SIG-M5 treated with dmso at 0.1 percent for 504 hours (cell line): ENCODE results near the gene NID1.
A peak's percentile ranks its signal among the peaks of the same experiment; 100 is the strongest.

Source experiments
- DNase-seq: peaks from one replicate; lab custom pipeline; 2025; ENCODE audit not compliant: unreplicated experiment; lab: John Stamatoyannopoulos, UW

The NID1 gene

DNA sequence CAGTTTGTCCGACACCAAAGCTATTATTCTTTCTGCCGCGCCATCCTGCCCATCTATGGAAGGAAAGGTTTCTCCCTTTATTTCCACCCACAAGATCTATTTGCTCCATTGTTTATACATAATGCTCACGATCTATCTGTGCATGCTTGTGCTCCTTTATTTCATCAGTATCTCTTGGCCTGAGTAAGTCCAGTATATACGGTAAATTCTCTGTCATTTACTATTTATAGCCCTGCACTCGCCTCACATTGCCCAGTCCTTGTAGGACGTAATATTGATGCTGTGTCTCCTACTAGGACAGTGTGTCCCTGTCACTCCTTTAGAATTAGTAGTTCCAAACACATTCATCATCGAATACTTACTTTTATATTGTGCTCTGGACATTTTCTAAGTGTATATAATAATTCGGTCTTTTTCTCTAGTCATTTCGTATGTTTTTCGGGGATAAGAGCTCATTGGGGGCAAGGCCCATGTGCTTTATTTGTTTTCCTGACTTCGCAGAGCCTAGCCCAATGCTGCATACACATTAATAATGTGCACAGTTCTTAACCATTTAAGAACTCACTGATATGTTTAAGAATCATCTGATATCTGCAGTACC is 3.1 kb upstream of the NID1 start:
- DNase-seq = no peak

DNA sequence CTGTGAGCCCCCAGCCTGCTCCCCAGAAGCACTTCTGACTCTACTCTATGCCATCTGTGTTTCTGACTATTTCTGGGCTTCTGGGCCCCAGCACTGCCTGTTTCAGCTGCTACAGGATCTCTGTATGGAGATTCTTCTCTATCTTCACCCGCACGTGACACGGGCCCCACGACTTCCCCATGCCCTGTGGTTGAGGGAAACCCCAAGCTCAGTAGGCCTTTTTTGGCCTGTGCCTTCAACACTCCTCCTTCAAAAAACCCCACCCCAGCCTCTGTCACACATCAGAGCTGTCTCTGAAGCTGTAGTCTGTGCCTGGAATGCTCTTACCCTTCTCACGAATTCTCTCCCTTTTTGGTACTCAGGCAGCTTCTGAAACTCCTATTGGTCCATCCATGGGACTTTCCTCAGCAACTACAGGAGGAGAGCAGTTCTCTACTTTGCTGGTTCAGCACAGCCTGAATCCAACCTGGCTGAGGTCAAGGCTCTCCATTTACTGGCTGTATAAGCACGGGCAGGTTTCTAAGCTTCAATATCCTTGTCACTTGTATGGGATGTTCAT is 2.0 kb upstream of the NID1 start:
- peak; percentile 94 for DNase-seq

DNA sequence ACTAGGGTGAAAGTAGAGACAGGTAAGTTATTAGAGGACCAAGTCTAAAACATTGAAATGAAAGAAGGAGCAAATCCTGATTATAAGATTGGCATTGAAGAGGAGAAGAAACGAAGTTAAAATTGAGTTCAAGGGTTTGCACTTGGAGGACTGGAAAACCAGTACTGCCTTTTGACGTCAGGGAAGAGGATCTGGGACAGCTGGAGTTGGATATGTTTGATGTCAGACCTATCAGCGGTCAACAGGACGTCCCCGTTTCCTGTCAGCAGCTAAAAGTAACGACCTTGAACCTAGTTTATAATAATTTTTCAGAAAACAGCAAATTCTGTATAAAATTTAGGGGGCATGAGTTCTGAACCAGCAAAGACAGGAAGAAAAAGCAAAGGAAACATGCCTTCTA is 1.2 kb upstream of the NID1 start:
- DNase-seq = no peak

DNA sequence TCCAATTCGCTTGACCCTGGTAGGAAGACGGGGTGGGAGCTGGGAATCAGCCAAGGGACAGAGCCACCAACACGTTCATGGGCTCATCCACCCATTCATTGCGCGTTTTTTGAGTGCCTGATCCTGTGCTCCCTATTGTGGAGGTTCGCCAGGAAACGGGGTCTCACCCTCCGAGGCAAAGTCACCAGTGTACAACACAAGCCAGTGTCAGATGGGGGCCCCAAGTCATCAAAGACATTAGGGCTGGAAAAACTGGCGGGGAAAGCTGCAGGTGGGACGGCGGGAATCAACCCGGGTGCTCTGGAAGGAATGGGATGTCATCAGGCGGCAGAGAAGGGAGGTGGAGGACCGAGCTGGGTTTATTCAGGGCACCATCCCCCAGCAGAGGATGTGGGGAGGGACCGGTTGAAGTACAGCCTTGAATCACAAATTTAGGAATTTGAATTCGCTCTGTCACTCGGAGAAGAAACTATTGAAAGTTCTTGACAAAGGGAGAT is 667 bp upstream of the NID1 start:
- no peak for DNase-seq

DNA sequence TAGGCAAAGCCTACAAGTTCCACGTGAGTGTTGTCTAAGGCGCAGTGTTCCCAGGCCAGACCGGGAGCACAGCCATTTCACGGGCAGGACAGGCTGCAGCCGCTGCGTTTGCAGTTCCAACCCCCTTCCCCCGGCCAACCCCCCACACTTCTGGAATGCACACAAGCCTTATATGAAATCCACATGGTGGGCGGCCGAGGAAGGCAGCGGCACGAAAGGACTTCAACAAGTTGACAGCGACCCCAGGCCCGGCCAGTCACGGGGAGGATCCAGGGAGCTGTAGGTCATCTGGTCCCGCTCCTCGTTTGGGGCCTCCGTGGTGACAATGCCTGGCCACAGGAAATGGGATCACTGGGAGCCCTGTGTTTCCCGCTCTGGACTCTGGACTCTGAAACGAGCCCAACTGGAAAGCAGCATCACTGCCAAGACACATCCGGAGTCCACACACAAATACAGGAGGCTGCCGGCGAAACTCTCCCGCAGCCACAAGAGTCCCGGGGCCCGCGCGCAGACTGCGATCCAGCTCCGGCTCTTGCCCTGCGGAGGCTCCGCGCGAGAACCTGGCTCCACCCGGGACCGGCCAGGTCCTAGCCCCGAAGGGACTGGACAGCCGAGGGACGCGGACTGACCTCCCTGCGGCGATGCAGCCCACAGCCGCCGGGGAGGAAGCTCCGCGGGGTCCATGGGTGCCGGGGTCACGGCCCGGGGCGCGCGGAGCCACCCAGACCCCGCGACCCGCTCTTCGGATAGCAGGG is 794 bp downstream of the NID1 start:
- no peak for DNase-seq

DNA sequence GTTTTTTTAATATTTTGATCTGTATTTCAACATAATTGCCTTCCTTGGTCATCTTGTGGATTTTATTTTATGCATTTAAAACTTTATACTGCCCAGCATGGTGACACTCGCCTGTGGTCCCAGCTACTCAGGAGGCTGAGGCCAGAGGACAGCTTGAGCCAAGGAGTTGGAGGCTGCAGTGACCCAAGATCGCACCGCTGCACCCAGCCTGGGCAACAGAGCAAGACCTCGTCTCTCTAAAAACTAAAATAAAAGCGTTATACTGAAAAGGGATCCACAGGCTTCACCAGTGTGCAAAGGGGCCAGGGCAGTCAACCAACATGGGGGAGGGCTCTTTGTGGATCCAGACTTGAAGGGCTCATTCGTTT is 1.4 kb downstream of the NID1 start:
- DNase-seq = no peak

DNA sequence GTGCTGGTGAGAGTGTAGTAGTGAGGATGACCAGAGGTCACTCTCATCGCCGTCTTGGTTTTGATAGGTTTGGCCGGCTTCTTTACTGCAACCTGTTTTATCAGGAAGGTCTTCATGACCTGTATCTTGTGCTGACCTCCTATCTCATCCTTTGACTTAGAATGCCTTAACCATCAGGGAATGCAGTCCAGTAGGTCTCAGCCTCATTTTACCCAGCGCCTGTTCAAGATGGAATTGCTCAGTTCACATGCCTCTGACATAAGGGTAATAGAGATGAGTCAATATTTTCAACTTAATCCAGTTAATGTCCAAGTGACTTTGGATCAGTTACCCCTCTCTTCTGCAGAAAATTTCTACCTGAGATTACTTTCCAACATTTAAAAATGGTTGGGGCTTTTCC is 4.6 kb downstream of the NID1 start:
- no peak for DNase-seq

DNA sequence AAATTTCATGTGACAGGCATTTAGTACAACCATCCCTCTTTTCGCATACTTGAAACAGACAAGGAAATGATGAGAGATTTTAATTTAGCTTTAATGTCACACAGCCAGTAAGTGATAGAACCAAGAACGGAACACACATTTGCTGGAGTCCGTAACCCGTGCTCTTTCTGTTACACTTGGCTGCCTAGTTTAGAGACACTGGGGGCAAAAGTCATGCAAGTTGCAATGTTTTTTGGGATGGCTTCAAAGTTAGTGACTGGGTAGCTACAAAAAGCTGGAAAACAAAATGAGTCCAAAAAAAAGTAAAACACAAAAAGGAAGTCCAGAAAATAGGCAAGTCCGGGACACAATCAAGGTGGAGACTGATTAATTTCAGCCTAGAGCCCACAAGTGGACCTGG is 5.9 kb downstream of the NID1 start:
- DNase-seq = no peak

DNA sequence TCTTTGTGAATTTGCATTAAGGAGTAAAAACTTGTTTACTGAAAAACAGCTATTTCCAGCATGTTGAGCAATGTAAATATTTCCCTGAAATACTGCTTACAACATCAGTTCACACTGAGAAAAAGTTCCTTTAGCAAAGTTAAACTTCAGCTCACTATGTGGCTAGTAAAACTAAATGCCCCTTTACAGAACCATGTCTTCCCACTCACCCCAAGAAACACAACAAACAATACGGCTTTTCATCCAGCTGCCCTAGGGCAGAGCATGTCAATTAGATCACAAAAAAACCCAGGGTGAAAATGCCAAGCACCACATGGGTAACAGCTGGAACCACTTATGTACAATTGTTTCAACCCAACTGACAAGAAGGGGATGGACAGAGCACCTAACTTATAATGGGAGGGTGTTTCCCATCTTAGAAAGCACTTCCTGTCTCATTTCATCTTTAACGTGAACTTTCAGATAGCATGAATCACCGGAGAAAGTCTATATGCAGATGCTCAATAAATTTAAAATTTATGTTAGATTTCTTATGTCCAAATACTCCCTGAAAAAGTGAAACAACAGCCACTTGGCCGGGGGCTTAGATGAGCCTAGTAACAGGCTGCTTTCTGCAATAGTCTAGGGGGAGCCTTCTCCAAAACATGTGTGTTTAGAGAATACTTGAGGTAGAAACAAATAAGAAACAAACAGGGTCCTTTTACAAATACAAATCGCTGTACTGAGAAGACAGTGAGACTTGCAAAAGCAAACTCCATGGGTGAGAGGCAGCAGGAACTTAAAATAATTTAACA is 6.6 kb downstream of the NID1 start:
- no peak for DNase-seq

DNA sequence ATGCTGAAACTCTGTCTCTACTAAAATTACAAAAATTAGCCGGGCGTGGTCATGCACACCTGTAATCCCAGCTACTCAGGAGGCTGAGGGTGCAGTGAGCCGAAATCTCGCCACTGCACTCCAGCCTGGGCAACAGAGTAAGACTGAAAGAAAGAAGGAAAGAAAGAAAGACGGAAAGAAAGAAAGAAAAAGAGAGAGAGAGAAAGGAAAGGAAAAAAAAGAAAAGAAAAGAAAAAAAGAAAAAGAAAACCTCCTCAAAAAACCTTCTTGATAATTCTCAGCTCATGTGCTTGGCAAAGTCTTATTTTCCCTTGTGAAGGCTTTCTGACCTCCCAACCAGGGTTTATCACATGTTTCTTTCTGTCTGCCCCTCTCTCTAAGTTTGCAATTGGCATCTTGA is 7.3 kb downstream of the NID1 start:
- no peak for DNase-seq

DNA sequence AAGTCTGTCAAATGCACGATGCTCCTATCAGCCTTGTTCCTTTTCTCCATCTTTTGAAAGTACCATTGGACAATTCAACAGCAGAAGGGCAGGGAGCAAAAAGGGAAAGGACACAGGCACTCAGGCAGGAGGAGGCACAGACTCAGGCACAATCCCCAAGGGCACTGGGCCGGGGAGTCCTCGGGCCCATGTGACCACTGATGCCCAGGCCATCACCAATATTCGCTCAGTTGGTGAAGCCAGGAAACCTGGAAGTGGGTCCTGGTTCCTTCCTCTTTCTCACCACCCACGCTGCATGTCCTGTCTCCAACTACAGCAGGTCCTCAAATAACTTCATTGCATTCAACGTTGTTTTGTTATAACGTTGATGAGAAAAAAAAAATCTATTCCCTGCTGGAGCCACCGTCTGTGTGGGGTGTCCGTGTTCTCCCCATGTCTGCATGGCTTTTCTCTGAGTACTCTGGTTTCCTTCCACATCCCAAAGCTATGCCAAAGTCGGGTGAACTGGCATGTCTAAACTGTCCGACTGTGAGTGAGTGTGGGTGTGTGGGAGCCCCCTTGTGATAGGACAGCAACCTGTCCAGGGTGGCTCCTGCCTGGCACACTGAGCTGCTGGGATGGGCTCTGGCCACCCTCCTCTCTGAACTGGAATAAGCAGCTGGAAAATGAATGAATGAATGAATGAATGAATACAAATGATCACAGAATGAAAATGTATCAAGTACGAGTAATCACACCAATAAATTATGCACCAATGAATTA is 12.5 kb downstream of the NID1 start:
- DNase-seq = no peak

DNA sequence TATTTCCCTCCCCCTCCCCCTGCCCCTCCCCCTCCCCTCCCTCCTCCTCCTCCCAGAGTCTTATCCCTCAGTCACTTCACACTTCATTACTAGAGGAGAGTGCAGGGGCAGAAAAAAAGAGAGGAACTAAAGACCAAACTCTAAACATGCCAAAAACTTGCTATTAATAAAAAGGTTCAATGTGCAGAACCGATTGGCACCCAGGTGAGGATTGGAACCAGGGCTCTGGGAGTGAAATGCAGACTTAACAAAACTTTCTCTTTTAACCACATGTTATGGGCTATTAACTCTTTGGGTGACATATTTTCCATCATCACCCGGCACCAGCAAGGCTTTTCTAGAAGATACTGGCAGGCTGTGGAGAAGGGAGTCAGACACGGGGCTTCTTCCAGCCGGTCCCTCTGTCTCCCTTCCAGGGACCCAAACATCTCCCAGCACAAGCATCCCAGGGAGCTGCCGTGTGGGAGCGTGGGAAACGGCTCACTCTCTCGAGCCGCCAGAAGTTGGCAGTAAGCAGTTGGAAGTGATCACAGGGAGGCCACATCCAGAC is 13.6 kb downstream of the NID1 start:
- DNase-seq = no peak

DNA sequence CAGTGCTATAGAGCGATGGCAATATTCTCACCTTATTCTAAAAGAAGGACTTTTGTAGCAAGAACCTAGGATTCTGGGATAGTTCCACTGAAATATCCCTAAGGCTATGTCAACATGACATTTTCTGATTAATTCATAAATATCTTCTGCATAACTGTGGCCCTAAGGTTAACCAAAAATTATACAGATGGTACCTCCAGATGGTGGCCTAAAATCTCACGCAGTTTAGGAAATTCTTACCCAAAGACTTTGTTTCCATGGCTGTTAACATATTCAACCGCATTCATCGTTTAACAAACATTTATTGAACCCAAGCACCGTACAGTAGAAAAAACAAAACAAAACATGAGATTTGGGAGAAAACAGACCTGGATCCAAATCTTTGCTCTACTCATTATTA is 19.1 kb downstream of the NID1 start:
- no peak for DNase-seq

DNA sequence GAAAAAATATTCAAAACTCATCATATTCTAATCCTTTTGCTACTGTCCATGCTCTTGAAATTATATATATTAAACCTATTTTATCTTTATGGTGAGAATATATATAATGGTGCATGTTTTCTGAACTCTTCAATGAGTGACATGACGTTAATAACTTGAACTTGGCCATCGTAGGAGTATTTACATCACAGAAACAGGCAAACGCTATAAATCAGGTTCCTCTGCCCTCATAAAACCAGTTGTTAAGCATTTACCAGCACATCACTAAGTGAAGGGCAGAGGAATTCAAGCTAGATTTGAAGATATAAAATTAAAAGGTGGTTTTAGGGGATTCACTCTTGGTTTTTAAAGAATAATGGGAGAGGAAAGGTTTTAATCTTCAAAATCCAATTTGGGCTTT is 20.5 kb downstream of the NID1 start:
- DNase-seq = no peak

DNA sequence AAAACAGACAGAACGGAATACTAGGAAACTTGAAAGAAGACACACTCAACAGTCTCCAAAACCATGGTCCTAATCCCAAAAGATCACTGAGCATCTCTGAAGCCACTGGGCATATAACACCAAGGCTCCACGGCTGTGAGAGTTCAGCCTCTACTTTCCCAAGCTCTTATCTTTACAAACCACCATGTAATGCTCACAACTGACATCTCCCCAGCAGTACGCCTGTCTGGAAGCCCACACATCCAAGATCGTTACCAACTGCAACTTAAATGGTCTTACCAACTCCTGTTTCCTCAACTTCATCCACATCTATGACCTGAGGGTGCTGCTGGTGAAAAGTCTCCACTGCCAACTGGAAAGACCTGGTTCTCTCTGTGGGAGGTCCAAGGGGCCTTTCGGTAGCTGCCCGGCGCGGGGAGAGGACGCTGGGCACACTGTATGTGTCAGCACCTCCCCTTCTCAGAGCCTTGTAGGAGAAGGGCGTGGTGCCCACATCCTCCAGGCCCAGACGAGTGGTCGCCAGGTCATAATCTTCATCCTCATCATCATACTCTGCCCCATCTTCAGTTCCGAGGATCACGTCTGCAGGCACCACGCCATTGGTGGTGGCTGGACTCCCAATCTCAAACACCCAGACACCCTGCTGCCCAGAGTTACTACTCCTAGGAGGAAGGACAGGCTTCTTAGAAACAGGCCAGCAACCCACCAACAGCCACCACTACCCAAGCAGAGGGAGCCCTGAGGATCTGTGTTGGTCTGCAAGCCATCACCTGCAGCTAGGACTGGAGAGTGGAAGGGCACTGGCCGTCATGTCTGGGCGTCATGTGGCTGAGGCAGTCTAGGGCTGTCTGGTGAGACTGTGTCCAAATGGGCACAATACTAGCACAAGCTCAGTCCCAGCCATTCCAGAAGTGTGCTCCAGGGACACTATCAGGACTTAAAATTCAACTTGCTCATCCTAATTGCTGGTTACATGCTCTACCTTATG is 23.0 kb downstream of the NID1 start:
- no peak for DNase-seq

DNA sequence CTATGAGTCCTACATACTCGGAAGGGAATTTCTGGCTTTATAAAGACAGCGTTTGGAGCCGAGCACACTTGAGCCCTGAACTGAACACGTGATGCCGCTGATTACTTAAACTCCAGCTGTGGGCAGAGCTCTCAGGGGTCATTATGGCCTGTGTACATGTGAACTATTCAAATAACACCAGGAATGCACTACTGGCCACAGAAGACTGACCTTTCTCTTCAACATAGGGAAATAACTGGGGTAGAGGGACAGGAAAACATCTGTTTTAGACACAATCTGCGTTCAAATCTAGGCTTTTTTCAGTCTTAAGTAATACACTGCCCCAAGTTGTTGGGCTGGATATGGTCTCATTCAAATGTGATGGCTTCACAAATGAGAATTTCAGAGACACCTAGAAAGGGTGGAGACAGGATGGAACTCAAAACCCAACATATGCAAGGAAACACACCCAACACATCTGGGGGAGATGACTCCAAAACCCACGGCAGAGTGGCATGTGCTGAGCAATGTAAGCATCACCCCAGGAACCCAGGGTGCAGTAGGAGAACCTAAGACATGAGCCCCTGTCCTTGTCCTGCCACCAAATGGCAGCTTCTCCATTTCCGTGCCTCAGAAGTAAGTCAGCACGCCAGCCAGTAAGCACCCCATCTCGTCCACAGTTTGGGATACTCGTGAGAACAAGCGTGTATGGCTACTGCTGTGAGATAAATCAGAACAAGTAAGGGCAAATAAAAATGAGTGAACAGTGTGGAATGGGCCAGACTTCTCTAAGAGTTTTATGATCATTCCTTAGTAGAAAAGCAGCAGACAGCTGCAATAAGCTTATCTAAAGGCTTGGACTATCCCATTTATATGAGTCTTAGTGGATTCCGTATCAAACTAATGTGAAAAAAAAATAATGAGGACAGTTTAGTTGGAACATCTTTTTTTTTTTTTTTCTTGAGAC is 24.9 kb downstream of the NID1 start:
- no peak for DNase-seq

DNA sequence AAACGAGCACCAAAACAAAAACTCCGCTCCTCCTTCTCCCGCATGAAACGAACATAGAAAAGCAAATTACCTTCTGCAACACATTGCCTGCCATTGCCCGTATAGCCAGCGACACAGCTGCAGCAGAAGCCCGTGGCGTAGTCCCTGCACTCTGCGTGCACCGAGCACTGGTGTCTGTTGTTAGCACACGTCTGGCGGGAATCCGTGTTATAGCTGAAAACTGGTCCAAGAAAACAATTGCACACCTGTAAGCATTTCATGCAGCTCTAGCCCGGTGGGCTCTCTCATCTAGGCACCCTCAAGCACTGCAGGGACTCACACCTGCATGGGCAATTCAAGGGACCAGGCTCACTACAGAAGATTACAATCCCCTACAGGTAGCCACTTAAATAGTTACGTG is 26.9 kb downstream of the NID1 start:
- DNase-seq = no peak

DNA sequence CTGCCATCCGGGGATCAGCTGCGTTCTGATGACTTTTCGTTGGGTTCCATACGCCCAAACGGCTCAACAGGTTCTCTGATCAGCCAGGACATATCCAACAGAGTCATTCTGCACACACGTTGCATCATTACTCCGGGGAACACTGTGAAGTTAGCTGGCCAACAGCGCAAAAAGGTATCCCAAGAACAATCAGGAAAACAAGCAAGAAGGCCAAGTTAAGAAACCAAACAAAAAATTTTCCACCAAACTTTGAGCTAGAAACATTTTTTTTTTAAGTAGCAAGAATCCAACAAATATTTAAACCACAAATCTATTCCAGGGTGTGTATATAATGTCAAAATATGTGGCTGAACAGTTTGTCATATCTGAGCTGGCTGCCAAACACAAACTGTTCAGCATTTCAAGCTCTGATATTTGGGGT is 29.2 kb downstream of the NID1 start:
- DNase-seq = no peak
